HepG2 (cell line): ENCODE data around the gene TMEM266. TPM values are rescaled to one million over a fixed set of nuclear protein-coding genes. Genes with fewer than 3 reads are reported as not detected.

ENCODE experiments used
- ATAC-seq: fragments of 200-7000 bp; cut with Tn5 transposase; 3 replicates; pipeline ENCODE4 v1.9.1; 2020; ENCODE audit warnings: mild to moderate bottlenecking, moderate library complexity
- BruUV-seq: library from RNA; stranded (reverse); fragments of 400-500 nt; replicated peaks from 2 replicates; lab custom pipeline; 2021; lab: Mats Ljungman, UMichigan
- CTCF ChIA-PET: fragments of 300-600 bp; formaldehyde crosslinking; extraction: SDS; loops from one replicate; lab custom pipeline; 2021; ENCODE audit warnings: low total read pairs, inconsistent platforms, low intra/inter-chr PET ratio; lab: Yijun Ruan, JAX
- POLR2A ChIA-PET: fragments of 350-600 bp; sonication (Branson Sonifier 250); formaldehyde crosslinking; loops from one replicate; lab custom pipeline; 2020; ENCODE audit warnings: antibody characterized with exemption, inconsistent platforms; lab: Yijun Ruan, JAX
- DNase-seq: peaks from one replicate; pipeline ENCODE4 v3.0.0-alpha.2; 2015; ENCODE audit warnings: low spot score
- FAIRE-seq: peaks from 3 replicates; lab custom pipeline; 2011; peaks lifted over from hg19 to GRCh38; lab: Jason Lieb, UNC
- H2AFZ ChIP-seq: one replicate; pipeline ENCODE4 v1.6.1; 2011; ENCODE audit warnings: low read length, inconsistent platforms
- H3K27ac ChIP-seq: fragments of 300-600 bp; 3 replicates; pipeline ENCODE4 v1.8.0; 2011; ENCODE audit warnings: mixed run types, mild to moderate bottlenecking, mixed read lengths, low read length, inconsistent platforms; ENCODE audit not compliant: insufficient read depth; ENCODE audit errors: extremely low read length
- H3K27me3 ChIP-seq, 2 experiments: fragments of 200-600 bp in 1 of 2; 2 replicates in 1 of 2; 3 replicates in 1 of 2; pipeline versions ENCODE4 v1.6.0 to v1.8.0; 2011; ENCODE audit warnings: low read length in 2 of 2, mild to moderate bottlenecking in 2 of 2, moderate library complexity in 2 of 2, inconsistent platforms in 1 of 2; ENCODE audit not compliant: insufficient read depth in 2 of 2, control insufficient read depth in 1 of 2
- H3K36me3 ChIP-seq, 2 experiments: fragments of 200-600 bp in 1 of 2; replicated peaks in 1 of 2; 2 replicates in 1 of 2; 3 replicates in 1 of 2; pipeline versions ENCODE4 v1.5.1 to v1.8.0; 2011; ENCODE audit warnings: low read length in 2 of 2, inconsistent platforms in 1 of 2; ENCODE audit not compliant: insufficient read depth in 2 of 2, control insufficient read depth in 1 of 2
- H3K4me1 ChIP-seq: 2 replicates; pipeline ENCODE4 v1.5.1; 2012; ENCODE audit warnings: low read length, inconsistent platforms; ENCODE audit not compliant: insufficient read depth
- H3K4me2 ChIP-seq: 2 replicates; pipeline ENCODE4 v1.6.0; 2011; ENCODE audit warnings: low read depth, low read length, inconsistent platforms
- H3K4me3 ChIP-seq, 3 experiments: fragments of 200-600 bp in 1 of 3; sonication (generic), shearing (Covaris generic) in 1 of 3; replicated peaks in 1 of 3; 2 replicates each; pipeline ENCODE4 v1.5.1; 2011 to 2016; ENCODE audit warnings: low read length in 3 of 3, inconsistent platforms in 2 of 3, low read depth in 2 of 3, mild to moderate bottlenecking in 2 of 3, control low read depth in 1 of 3, mixed read lengths in 1 of 3; ENCODE audit not compliant: insufficient read depth in 1 of 3
- H3K79me2 ChIP-seq: one replicate; pipeline ENCODE4 v1.6.1; 2011; ENCODE audit warnings: low read length, inconsistent platforms; ENCODE audit not compliant: insufficient read depth
- H3K9ac ChIP-seq: 2 replicates; pipeline ENCODE4 v1.6.0; 2011; ENCODE audit warnings: mild to moderate bottlenecking, low read depth, low read length, inconsistent platforms; ENCODE audit not compliant: insufficient read depth
- H3K9me3 ChIP-seq: 2 replicates; pipeline ENCODE4 v1.5.1; 2012; ENCODE audit warnings: mild to moderate bottlenecking, low read length
- H4K20me1 ChIP-seq: 2 replicates; pipeline ENCODE4 v1.6.0; 2011; ENCODE audit warnings: inconsistent platforms, mild to moderate bottlenecking, low read length, moderate library complexity; ENCODE audit not compliant: insufficient read depth
- DPF2 ChIP-seq: sonication (generic); formaldehyde crosslinking; IDR thresholded peaks from 2 replicates; pipeline ENCODE4 v1.4.0; 2020; ENCODE audit warnings: mild to moderate bottlenecking, low read depth, missing genetic modification reagents, borderline replicate concordance
- FOXK1 ChIP-seq: sonication (generic); formaldehyde crosslinking; IDR thresholded peaks from 2 replicates; pipeline ENCODE4 v1.4.0; 2020; ENCODE audit warnings: low read depth, missing genetic modification reagents, borderline replicate concordance
- JUND ChIP-seq: sonication (generic); formaldehyde crosslinking; IDR thresholded peaks from 2 replicates; pipeline ENCODE4 v1.8.0; 2022; ENCODE audit warnings: mild to moderate bottlenecking, missing genetic modification reagents
- MTA3 ChIP-seq: sonication (generic); formaldehyde crosslinking; IDR thresholded peaks from 2 replicates; pipeline ENCODE4 v1.4.0; 2020; ENCODE audit warnings: missing genetic modification reagents
- TARDBP ChIP-seq: sonication (generic); formaldehyde crosslinking; IDR thresholded peaks from 2 replicates; pipeline ENCODE4 v1.8.0; 2022; ENCODE audit warnings: mild to moderate bottlenecking, missing genetic modification reagents
- WIZ ChIP-seq: sonication (generic); formaldehyde crosslinking; IDR thresholded peaks from 2 replicates; pipeline ENCODE4 v1.5.1; 2020; ENCODE audit warnings: mild to moderate bottlenecking, missing genetic modification reagents
- YY1 ChIP-seq: IDR thresholded peaks from 2 replicates; pipeline ENCODE4 v1.6.1; 2011; ENCODE audit warnings: low read length, low read depth, moderate library complexity, mild to moderate bottlenecking; ENCODE audit not compliant: insufficient read depth, insufficient replicate concordance
- ZMAT5 ChIP-seq: sonication (generic); formaldehyde crosslinking; IDR thresholded peaks from 2 replicates; pipeline ENCODE4 v1.5.0; 2020; ENCODE audit warnings: mild to moderate bottlenecking, low read depth, missing genetic modification reagents, borderline replicate concordance
- ZNF180 ChIP-seq: sonication (generic); formaldehyde crosslinking; IDR thresholded peaks from 2 replicates; pipeline ENCODE4 v1.4.0; 2020; ENCODE audit warnings: low read depth, missing genetic modification reagents, borderline replicate concordance
- ZNF263 ChIP-seq: sonication (generic); formaldehyde crosslinking; IDR thresholded peaks from 2 replicates; pipeline ENCODE4 v1.4.0; 2020; ENCODE audit warnings: missing genetic modification reagents
- ZNF275 ChIP-seq: sonication (generic); formaldehyde crosslinking; IDR thresholded peaks from 2 replicates; pipeline ENCODE4 v1.8.0; 2022; ENCODE audit warnings: missing genetic modification reagents, mild to moderate bottlenecking, inconsistent platforms, borderline replicate concordance
- ZNF3 ChIP-seq: IDR thresholded peaks from 2 replicates; pipeline ENCODE4 v1.7.0; 2017; ENCODE audit warnings: inconsistent platforms
- ZNF687 ChIP-seq: sonication (generic); formaldehyde crosslinking; IDR thresholded peaks from 2 replicates; pipeline ENCODE4 v1.5.1; 2020; ENCODE audit warnings: mild to moderate bottlenecking, missing genetic modification reagents, moderate library complexity
- ZNF7 ChIP-seq: IDR thresholded peaks from 2 replicates; pipeline ENCODE4 v1.6.1; 2016; ENCODE audit warnings: missing biosample characterization, missing genetic modification reagents
- WGBS: methylation state at CpG from one replicate; pipeline ENCODE4 v1.1.6; 2017; ENCODE audit warnings: low lambda C conversion rate; 5-methylcytosine and 5-hydroxymethylcytosine counted together
- in situ Hi-C: cut with HindIII; loops from 2 replicates; pipeline ENCODE4 v1.10.0; 2017; ENCODE audit warnings: low pct_unique_long_range_greater_than_20kb; ENCODE audit not compliant: extremely low pct_ligation_motif_present
- intact Hi-C: fragments of 100-400 bp; cut with micrococcal nuclease; formaldehyde crosslinking; loops from one replicate; pipeline ENCODE4 v1.10.0; 2022; ENCODE audit not compliant: unreplicated experiment
- polyA plus RNA-seq, 8 experiments: library from polyadenylated mRNA; depleted of rRNA in 3 of 8; stranded (reverse) in 7 of 8; unstranded in 1 of 8; fragments of >200 nt; fragmentation: Illumina TruSeq in 4 of 8; extraction: Trizol in 4 of 8; gene quantifications; 2 replicates each; pipeline versions ENCODE4 v1.2.1 to v1.2.3, GENCODE V29; 2011 to 2016; ENCODE audit warnings: low read depth in 4 of 8, missing spikeins in 1 of 8, mixed read lengths in 1 of 8; ENCODE audit not compliant: insufficient read depth in 1 of 8
- total RNA-seq, 5 experiments: library from RNA; depleted of rRNA; stranded (reverse); fragments of >200 nt; fragmentation: Illumina TruSeq; extraction: Trizol; gene quantifications; 2 replicates each; pipeline ENCODE4 v1.2.3, GENCODE V29; 2016; ENCODE audit warnings: low read depth in 1 of 5

Gene TMEM266
- total and polyA plus RNA-seq, 2 of the 13 experiments (the other 11 are each of a cell fraction or from before 2014, with no cell fraction given): 0.04 TPM; not detected in 1

GRCh38 chr15:76065245-76065644, 5.5 kb downstream of the TMEM266 start:
- Histone ChIP-seq H3K9me3 (no peaks in the 10 kb centered on the region), H3K4me3 (no peak overlapping the region), H3K4me2 (no peak overlapping the region), H4K20me1 (no peaks in the 10 kb centered on the region), H3K9ac (no peak overlapping the region), H3K27me3 (peaks cover 0 to 16% of the 10 kb centered on the region in 2 experiments; a peak in 3 of 5 replicates), H2AFZ (no peak overlapping the region), H3K4me1 (peaks cover 3% of the 10 kb centered on the region), H3K79me2 (no peaks in the 10 kb centered on the region), H3K27ac (no peak overlapping the region), H3K36me3 (no peaks in the 10 kb centered on the region)
- ATAC-seq: no peak
- ChIA-PET POLR2A (no interaction called here), CTCF (no interaction called here)
- BruUV-seq: no TSS peak
- in situ Hi-C loops (no loop called here), intact Hi-C loops (no loop called here)
- 40% methylated on average over 6 of the region's 6 CpGs for WGBS
- no peak for DNase-seq
- TF ChIP-seq ZNF263 (no peak), ZNF3 (CRISPR knock-in tag) (no peak)
- FAIRE-seq: no peak

- ChIA-PET CTCF (no interaction called here), POLR2A (no interaction called here)
- no peak overlapping the region for H3K4me3 ChIP-seq
- no peak overlapping the region for H2AFZ ChIP-seq
- H3K4me2 ChIP-seq: no peak overlapping the region
- no peaks in the 10 kb centered on the region for H3K9me3 ChIP-seq
- no peak for ATAC-seq
- intact Hi-C loops: no loop called here
- no peaks in the 10 kb centered on the region for H3K79me2 ChIP-seq
- no peaks in the 10 kb centered on the region for H3K4me1 ChIP-seq
- DNase-seq: no peak
- peaks cover 1 to 10% of the 10 kb centered on the region in 2 experiments; a peak in 1 of 5 replicates for H3K27me3 ChIP-seq
- H3K36me3 ChIP-seq: no peaks in the 10 kb centered on the region
- in situ Hi-C loops: no loop called here
- WGBS: 58% methylated on average over 5 of the region's 5 CpGs
- no peak for FAIRE-seq
- H3K27ac ChIP-seq: no peak overlapping the region
- H3K9ac ChIP-seq: no peak overlapping the region
- no peaks in the 10 kb centered on the region for H4K20me1 ChIP-seq
- no TSS peak for BruUV-seq
- TF ChIP-seq WIZ (CRISPR knock-in tag) (no peak), ZNF180 (CRISPR knock-in tag) (no peak), ZNF275 (CRISPR knock-in tag) (no peak), YY1 (no peak), ZNF687 (CRISPR knock-in tag) (no peak), DPF2 (no peak), MTA3 (CRISPR knock-in tag) (no peak), JUND (no peak), TARDBP (no peak), ZNF7 (CRISPR knock-in tag) (no peak), ZMAT5 (CRISPR knock-in tag) (no peak), FOXK1 (no peak)
These were observed 6.0 kb downstream of the TMEM266 start for GRCh38 chr15:76065793-76066192.
